HCEC 1CT (cell line): ENCODE data around the gene C2orf81.
"Not testable (repeated sequence)": the region's sequence is repeated elsewhere in the genome, so short reads cannot be mapped to it uniquely, and the experiment has no call there.

Experiments used
- DNase-seq: peaks from one replicate; pipeline ENCODE4 v3.0.0-alpha.2; 2017

Gene C2orf81

GRCh38 chr2:74423231-74424095, 2.0 kb upstream of the C2orf81 start:
- no peak for DNase-seq

- DNase-seq, result not testable (repeated sequence)
Measured at GRCh38 chr2:74420443-74421103, 846 bp downstream of the C2orf81 start.

DNA sequence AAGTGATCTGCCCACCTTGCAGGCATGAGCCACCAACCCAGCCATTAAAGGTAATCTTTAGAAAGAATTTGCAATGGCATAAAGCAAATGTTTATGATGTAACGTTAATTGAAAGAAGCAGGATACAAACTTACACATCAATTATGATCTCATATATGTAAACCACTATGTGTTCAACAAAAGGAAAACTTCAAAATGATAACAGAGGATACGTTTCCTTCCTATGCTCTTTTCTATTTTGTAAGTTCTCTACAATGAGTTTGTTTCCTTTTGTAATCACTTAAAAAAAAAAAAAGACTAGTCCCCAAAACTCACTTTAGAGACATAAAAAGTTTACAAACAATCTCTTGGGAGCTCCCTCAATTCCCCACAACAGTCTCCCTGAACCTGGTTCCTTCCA, 1.4 kb downstream of the C2orf81 start:
- no peak for DNase-seq

DNA sequence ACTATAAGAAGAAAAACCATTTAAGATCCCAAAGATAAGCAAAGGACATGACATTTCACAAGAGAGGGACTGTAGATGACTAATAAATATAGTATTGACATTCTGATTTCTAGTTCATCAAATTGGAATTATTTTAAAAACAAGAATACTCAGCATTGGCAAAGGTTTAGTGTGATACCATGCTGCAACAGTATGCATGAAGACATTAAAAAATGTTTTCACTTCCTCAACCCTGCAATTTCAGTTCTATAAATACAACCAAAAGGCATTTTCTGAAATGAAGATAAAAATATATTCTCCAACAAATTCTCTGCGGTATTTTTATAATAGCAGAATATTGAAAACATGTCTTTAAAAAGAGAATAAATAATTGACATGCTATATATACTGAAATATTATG, 2.1 kb downstream of the C2orf81 start:
- no peak for DNase-seq

DNA sequence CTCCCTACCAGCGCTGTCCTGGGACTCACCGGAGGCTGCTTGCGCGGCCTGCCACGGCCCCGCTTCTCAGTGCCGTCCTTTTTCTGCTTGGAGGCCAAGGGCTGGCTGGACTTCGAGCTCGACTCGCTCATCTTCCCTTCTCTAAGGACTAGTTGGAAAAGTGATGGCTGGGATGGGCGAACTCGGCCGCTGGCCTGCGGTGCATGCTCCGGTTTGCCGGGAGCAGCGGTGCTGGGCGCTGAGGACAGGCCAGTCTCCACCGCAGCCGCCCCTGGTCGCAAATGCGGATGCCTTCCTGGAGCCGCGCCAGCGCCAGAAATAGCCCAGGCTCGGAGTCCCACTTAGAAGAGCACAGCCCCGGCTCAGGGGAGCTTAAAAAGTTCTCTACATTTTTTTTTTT, 3.1 kb downstream of the C2orf81 start:
- DNase-seq, result no peak

- DNase-seq, result no peak
Measured at GRCh38 chr2:74417763-74418162, 3.7 kb downstream of the C2orf81 start.

GRCh38 chr2:74417197-74417596, 4.2 kb downstream of the C2orf81 start:
- no peak for DNase-seq

GRCh38 chr2:74416778-74417177, 4.6 kb downstream of the C2orf81 start:
- no peak for DNase-seq

DNA sequence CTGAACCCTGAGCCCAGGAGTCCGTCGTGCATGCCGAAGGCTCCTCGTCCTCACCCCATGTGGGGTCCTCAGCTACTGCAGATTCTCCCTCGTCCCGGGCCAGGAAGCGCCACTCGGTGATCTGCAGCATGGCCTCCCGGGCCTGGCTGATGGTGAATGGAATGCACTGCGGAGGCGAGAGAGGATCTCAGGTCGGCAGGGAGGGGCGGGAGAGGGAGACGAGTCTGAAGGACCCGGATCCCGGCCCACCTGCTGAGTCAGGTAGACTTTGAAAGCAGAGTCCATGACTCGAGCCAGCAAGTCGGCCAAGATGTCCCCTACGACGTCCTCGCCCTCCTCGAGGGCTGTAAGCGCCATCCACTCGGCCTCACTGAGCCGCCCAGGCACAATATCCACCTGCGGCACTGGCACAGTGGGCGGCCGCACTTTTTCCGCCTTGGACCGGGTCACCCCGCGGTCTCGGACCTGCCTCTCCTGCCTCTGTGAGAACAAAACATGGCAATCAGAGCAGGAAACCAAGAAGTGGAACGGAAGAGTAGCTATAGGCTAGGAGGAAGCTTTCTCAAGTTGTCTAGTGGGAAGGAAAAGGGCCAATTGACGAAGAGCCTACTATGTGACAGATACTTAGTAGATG, 5.5 kb downstream of the C2orf81 start:
- DNase-seq, result no peak

DNA sequence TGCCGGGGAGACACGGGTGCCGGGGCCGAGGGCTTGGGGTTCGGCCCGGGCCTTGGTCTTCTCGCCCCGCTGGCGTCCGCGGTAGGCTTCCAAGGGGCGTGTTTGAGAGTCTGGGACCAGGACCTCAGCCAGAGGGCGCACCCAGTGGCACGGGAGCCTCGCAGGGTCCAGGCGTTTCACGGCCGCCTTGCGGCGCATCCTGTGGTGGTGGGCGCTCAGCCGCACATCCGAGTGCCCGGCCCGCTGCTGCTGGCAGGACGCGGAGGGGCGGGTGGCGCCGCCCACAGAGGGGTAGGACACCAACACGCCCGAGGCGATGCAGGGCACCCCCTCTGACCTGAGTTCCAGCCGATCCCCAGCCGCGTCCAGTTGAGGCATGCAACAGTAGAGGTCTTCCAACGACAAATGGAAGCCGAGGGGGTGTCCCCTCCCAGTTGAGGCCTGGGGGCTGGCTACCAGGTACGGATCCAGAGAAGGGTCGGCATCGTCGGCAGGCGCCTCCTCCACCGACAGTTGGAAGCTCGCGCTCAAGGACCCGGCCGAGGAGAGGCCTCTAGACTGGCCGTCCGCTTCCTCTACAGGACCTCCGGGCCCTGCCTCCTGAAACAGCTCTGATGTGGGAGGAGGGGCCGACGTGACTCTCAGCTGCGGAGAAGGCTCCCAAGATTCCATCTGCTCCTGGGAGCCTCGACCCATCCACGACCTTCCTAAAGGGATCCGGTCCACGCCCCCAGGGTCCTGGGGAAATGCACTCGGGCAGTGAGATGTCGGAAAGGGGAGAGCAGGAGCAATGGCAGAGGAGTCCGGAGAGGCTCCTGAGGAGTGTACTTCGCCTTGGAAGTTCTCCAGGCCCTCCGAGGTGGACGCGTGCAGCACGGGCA, 6.3 kb downstream of the C2orf81 start:
- DNase-seq, result no peak

DNA sequence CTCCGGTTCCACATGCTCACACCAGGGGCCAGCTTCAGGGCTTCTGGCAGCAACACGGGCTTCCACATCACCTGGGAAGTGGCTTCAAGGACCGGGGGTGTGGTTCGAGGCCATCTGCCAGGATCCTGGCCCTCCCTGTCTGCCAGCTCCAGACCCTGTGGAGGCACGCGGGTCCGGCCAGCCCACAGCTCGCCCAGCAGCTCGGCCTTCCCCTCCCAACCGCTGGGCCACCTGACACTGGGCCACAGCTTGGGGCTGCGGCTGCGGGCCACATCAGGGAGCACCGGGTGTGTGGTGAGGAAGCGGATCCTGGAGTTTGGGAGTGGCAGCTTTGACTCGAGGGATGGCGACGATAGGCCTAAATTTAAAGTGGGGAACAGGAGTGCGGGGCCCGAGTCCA, 7.0 kb downstream of the C2orf81 start:
- DNase-seq, result no peak

GRCh38 chr2:74413001-74413698, 8.3 kb downstream of the C2orf81 start:
- no peak for DNase-seq

- no peak for DNase-seq
Measured at GRCh38 chr2:74407682-74408081, 13.7 kb downstream of the C2orf81 start.

DNA sequence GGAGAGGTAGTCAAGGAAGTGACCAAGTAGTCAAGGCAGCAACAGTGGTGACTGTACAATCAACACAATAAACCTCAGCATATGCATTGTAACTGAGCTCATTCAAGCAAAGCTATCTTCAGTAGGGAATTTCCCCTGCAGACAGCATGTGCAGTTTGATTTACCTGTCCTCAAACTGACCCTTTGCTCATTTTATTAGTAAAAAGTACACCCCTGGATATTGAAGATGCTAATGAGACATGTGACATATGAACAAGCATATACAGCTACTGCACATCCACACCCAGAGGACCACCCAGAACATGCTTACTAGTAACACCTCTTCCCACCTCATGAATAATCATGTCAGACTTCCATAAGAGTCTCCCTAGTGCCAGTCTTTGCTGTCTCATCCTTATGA, 15.4 kb downstream of the C2orf81 start:
- DNase-seq, result peak; percentile 10

DNA sequence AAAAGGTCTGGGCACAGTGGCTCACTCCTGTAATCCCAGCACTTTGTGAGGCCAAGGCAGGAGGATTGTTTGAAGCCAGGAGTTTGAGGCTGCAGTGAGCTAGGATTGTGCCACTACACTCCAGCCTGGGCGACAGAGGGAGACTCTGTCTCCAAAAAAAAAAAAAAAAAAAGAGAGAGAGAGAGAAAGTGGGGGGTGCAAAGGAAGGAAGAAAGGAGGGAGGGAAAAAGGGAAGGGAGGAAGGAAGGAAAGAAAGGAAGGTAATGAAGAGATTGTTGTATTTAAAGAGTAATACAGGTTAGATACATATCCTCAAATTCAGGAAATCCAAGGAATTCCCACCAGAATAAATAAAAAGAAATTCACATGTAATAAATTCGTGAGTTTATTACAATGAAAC, 19.5 kb downstream of the C2orf81 start:
- no peak for DNase-seq

- peak; percentile 22 for DNase-seq
Measured at GRCh38 chr2:74399785-74400184, 21.6 kb downstream of the C2orf81 start.

GRCh38 chr2:74396149-74396548, 25.3 kb downstream of the C2orf81 start:
- no peak for DNase-seq

DNA sequence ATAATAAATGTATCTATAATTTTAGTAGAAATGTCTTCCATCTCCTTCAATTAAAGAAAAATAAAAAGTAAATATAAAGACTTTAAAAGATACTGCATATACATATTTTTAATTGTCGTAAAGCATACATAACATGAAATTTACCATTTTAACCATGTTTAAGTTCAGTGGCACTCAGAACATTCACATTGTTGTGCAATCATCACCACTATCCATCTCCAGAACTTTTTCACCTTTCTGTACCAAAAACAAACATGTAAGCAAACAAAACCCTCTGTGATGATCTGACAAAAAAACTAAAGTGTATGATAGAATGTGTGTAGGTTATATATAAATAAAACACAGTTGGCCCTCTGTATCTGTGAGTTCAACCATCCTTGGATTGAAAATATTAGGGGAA, 27.9 kb downstream of the C2orf81 start:
- no peak for DNase-seq

DNA sequence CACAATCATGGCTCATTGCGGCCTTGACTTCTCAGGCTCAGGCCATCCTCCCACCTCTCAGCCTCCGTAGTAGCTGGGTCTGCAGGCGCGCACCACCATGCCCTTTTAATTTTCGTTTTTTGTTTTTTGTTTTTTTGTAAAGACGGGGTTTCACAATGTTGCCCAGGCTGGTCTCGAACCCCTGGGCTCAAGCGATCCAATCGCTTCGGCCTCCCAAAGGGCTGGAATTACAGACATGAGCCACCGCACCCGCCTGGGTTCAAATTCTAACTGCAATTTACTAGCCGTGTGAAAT, 29.0 kb downstream of the C2orf81 start:
- no peak for DNase-seq

- peak; percentile 83 for DNase-seq
Measured at GRCh38 chr2:74391580-74392448, 29.6 kb downstream of the C2orf81 start.

GRCh38 chr2:74391209-74391579, 30.2 kb downstream of the C2orf81 start:
- DNase-seq, result no peak

GRCh38 chr2:74390606-74391005, 30.8 kb downstream of the C2orf81 start:
- DNase-seq, result no peak
